Pons (tissue), 1 donor: ENCODE results near the gene MBD2.

Experiments
- DNase-seq: peaks from one replicate; pipeline ENCODE4 v3.0.0-alpha.2; 2016; ENCODE audit warnings: low spot score

The MBD2 gene

GRCh38 chr18:54197747-54198411 lies 26.6 kb downstream of the MBD2 start:
- no peak for DNase-seq

DNA sequence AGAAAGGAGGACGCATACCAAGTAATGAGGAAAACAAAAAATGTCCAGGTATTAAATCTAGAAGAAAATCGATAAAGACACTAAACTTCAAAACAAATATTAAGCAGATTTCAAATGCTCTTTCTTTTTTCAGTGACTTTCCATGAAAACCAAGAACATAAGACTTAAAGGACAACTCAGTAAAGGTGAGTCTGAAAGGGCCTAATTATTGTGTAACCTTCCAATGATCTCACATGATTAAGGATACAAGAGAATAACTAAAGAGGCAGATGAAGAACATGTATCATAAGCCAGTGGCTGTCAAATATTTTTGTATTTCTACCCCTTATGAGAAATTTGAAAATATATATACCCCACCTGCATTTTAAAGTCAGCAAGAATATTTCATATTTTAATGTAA lies 30.7 kb downstream of the MBD2 start:
- DNase-seq = no peak

DNA sequence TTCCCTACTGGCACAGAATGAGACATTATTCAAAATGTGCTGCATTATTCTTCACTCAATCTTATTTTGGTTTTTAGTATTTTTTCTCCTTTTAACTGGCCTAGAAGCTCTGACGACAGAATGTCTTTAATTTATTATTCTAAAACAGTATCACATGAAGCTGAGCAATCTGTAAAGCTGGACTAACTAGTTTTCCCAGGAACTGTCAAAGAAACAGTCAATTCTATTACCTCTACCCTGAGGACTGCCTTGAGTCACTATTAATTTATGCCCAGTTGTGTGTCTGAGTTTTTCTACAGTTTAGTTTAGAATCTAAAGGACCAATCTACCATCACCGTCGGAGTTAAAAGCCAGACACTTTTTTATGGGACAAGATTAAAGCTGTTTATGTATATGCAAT lies 31.6 kb downstream of the MBD2 start:
- no peak for DNase-seq

DNA sequence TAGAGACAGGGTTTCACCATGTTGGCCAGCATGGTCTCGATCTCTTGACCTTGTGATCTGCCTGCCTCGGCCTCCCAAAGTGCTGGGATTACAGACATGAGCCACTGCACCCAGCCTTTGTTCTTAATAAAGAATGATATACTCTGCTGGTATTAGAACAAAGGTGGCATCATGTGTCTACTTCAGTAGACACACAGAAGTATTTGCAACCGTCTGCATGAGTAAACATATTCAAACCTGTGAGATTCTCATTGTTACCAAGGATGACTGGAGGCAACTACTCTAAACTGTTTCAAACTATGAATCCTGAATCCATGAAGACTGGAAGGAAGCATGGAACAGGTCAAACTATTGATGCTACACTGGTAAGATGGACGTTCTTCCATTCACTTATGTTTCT lies 32.1 kb downstream of the MBD2 start:
- DNase-seq = no peak

DNA sequence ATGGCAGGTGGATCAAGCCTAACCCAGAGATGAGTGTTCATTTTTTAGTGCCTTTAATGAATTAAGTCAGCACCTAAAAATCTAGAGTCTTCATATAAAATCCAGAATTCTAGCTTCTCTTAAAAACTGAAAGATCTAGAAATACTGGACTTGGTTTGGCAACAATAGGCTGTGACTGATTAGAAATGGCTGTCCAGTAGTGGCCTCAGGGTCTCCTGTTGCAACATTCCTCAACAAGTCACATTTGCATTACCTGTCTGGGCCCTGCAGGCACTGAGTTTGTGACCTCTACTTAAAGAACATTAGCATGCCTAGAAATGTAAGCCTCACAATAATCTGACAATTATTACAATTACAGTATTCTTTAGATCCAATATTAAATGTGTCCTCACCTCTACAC lies 33.1 kb downstream of the MBD2 start:
- no peak for DNase-seq

DNA sequence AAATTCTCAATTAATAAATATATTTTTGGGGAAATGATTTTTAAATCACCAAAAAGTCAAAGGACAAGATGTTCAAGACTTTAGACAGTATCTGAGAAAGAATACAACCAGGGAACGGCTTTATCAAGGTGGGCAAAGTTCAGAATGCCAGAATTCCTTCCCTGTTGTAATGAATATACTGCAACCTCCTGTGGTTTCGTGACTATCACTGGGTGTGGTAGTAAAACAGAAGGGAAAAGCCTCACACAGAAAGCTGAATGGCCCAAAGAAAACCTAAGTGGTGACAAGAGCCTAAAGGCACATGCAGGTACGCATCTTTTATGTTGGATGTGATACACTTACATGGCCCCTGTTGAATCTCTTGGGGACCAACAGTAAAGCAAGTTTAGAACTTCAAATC lies 37.1 kb downstream of the MBD2 start:
- no peak for DNase-seq

DNA sequence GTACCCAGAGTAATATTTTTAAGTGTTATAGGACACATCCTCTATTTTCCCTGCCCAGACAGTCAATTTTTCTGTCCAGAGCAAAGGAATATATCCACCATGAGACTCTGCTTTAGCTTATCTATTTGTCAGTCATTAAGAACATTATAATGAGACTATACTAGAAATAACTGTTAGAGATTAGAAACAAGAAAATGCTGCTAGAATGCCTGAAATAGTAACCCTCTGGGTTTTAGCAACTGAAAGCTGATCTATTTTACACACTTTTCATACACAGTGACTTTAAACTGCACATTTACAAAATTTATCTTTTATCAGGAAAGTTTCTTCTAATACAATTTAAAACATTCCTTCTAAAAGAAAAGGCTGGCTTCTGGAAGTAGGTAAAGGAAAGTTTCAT lies 39.6 kb downstream of the MBD2 start:
- no peak for DNase-seq

DNA sequence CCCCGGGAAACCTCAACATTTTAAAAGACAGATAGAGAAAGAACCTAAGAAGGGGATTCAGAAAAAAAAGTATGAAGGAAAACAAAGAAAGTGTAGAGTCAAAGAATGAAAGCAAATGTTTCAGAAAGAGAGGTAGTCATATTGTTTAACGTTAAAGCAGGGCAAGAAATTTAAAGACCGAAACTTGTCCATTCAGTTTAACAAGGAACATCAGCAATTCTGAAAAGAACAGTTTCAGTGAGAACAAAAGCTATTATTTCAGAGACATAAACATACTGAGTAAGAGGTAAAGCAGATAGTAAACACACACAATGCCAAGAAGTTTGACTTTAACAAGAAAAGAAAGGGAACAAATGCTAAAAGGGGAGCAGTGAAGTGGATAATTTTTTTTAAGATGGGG lies 41.1 kb downstream of the MBD2 start:
- peak; percentile 6 for DNase-seq

DNA sequence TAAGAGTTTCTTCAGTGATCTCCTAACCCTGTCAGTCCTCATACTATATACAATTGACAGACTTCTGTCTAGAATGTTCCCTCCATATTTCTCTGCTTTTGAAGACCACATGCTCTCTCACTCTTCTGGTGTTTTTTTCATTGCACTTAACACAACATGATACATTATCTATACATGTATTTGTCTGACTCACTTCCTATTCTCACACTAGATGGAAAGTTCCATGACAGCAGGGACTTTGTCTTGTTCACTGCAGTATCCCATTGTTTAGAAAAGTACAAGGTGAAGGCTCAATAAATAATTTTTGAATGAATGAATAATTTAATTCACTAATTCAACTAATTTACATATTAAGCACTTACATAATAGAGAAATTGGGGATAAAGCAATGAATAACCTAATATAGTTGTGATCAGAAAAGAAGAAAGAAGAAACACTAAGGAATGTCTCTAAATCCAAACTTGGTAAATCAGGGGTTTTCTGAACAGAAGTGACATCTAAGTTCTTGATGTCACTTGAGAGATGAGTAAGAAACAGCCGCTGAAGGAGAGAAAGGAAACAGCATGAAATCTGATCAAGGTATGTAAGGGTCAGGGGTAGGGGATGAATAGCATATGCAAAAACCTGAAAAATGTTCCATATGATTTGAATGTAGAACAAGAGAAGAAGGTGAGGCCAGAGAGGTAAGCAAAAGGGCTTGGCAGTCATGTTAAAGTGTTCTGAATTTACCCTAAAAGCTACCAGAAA lies 42.4 kb downstream of the MBD2 start:
- no peak for DNase-seq

DNA sequence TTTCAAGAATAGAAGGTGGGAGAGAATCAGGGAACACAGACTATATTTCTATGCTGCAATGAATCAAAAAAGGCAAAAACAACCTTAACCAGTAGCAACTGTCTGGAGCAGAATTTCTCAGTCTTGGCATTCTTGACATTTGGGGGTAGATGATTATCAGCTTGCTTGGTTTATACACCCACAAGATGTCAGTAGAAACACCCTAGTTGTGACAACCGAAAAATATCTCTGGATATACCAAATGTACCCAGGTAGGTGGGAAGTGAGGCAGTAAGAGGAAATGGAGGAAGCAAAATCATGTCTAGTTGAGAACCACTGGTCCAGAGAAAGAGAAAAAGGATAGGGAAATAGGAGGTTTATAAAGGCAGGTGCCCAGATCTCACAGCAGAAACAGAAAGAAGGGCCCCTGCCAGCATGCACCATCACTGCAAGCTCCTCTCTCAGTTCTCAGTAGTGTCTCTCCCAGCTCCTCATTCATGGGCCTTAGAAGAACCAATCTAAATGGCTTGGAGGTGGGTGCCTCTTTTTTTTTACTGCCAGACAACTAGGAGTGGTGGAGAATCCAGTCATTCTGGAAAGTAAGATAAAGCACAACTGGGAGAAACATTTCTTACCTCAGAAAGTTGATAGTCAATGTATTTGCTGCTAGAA lies 50.4 kb downstream of the MBD2 start:
- DNase-seq = no peak

DNA sequence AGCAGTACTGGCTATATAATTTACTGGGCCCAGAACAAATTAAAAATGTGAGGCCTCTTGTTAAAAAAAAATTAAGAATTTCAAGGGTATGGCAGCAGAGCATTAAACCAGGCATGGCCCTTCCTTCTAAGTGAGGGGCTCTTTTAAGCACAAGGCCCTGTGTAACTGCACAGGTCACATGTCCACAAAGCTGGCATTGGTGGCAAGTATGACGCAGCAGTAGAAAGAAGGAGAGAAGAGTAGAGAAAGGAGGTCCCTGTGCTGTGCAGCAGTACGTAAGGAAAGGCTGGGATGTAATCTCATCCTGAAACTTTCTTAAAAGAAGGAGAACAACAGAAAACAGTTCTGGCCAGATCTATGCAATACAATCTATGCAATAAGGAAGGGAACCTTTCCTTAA lies 51.2 kb downstream of the MBD2 start:
- DNase-seq = peak; percentile 43

GRCh38 chr18:54169431-54170403 lies 54.8 kb downstream of the MBD2 start:
- DNase-seq = no peak

- no peak for DNase-seq
Observed at GRCh38 chr18:54165450-54165849, 59.0 kb downstream of the MBD2 start.

DNA sequence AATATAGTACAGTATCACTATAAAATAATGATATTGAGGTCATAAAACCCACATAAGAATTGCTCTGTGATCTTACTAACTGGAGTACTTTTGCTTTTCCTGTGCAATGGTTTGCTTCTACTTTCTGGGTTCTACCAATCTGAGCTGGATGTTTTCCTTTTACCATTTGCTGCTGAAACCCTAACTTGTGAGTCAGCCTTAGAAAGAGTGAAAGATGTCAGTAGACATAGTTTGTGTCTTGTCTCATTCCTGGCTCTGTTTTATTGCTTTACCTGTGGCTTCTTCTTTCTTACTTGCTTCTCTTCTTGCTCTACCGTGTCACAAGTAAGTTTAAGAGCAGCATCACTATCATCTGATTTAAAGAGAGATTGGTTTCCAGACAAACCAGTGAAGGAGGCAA lies 61.0 kb downstream of the MBD2 start:
- no peak for DNase-seq

GRCh38 chr18:54162431-54162830 lies 62.0 kb downstream of the MBD2 start:
- no peak for DNase-seq

- DNase-seq = no peak
Observed at GRCh38 chr18:54161267-54161666, 63.2 kb downstream of the MBD2 start.

- no peak for DNase-seq
Observed at GRCh38 chr18:54159906-54160305, 64.6 kb downstream of the MBD2 start.

DNA sequence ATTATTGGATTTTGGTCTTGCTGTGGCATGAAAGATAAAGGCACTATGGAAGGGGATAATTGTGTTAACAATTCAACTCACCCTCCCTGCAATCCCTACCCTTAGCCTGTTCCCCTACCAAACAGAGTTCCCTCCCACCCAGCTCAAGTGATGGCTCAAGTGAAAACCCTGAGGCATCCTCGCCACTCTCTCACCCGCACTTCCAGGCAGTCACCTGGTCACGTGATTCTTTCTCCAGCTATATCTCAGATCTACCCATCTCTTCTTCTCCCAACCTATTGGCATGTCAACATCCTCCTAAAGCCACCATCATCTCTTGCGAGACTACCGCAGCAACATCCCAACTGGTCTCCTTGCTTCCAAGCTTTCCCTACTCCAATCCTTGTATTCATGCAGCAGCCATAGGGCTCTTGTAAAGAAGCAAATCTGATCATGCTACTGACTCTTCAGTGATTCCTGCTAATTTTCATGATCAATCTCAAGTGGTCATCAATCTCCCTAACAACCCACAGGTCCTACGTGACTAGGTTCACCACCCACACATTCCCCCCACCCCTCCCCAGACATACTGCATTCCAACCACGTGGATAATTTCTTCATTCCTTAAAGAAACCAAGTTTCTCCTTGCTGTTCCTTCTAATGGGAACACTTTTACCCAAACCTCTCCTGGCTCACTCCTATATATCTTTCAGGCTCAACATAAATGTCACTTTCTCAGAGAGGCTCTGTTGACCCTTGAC lies 66.7 kb downstream of the MBD2 start:
- no peak for DNase-seq

DNA sequence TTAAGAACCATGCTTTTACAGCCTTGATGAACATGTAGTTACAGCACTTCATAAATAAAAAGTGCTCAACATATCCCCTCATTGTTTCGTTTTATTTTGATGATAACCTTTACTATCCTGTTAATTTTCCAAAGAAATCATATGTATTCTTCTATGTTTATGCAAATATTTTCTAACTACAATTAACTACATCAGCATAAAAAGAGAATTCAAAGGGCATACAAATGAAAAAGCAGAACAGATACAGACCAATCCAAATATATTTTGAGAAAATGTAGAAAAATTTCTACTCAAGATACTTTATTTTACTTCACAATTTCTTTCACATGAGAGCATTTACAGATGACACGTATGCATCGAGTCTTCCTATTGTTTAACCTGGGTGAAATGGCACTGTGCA lies 69.1 kb downstream of the MBD2 start:
- DNase-seq = no peak

DNA sequence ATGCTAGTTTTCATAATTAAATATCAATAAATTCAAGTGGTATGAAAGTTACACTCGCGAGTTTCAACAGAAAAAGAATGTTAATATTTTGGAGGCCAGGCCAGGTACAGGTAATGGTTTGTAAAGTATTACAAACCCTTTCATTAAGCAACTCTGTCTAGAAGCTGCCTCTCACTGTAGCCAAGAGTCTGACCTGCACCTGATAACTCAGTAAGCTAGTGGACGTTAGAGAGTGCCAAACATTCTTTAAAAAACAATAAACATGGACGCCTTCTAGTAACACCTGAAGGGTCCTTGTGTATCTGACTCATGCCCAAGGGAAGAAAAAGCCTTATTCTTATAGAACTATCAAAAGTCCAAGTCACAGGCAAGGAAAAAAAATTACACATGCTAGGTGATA lies 70.2 kb downstream of the MBD2 start:
- DNase-seq = no peak

DNA sequence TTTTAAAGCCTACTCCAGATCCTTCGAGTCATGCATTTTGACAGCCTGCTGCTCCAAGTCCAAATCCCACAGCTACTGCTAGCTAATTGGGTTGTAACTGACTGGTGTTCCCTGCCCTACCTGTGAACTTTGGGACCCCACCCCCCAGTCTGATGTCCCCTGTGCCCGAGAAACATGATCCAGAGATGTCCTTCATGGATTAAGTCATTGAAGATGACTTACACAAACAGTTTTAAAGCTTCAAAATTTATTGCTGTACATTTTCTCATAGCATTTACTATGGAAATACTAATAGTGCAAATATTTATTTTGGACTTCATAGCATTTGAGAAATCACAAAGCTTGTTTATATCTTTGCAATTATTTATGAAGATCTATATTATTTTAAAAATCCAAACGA lies 73.1 kb downstream of the MBD2 start:
- no peak for DNase-seq

DNA sequence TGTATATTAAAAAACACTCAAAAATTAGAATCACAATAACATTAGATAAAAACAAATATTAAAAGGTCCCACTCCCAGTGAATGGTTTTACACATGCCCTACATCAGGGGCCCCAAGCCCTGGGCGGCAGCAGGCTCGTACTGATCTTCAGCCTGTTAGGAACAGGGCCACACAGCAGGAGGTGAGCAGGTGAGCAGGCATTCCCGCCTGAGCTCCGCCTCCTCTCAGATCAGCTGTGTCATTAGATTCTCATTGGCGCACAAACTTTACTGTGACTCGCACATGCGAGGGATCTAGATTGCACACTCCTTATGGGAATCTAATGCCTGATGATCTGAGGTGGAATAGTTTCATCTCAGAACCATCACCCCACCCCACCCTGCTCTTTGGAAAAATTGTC lies 74.2 kb downstream of the MBD2 start:
- DNase-seq = no peak
